Muscle layer of colon (tissue), 2 donors: ENCODE measurements around the gene RASGRP3.

Source experiments
- H3K27ac ChIP-seq: one replicate; pipeline ENCODE4 v1.7.0; 2013; ENCODE audit warnings: low read depth, mild to moderate bottlenecking, low read length, moderate library complexity
- H3K27me3 ChIP-seq, 2 donors: one replicate each; pipeline ENCODE4 v1.7.0; 2013; ENCODE audit warnings: low read length in 2 of 2, mild to moderate bottlenecking in 2 of 2; ENCODE audit not compliant: insufficient read depth in 2 of 2, control insufficient read depth in 1 of 2
- H3K36me3 ChIP-seq: one replicate; pipeline ENCODE4 v1.7.0; 2013; ENCODE audit warnings: mild to moderate bottlenecking, low read length; ENCODE audit not compliant: insufficient read depth
- H3K4me1 ChIP-seq: one replicate; pipeline ENCODE4 v1.7.0; 2013; ENCODE audit warnings: mild to moderate bottlenecking, low read length; ENCODE audit not compliant: insufficient read depth
- H3K4me3 ChIP-seq, 2 donors: one replicate each; pipeline ENCODE4 v1.7.0; 2013; ENCODE audit warnings: low read length in 2 of 2, low read depth in 1 of 2, mild to moderate bottlenecking in 1 of 2, moderate library complexity in 1 of 2
- H3K9ac ChIP-seq: one replicate; pipeline ENCODE4 v1.7.0; 2013; ENCODE audit warnings: low read length
- H3K9me3 ChIP-seq: one replicate; pipeline ENCODE4 v1.7.0; 2013; ENCODE audit warnings: mild to moderate bottlenecking, low read length
- donor health status: abdominal sarcoma.
- donor health status: Adenocarcinoma of cecum.

The RASGRP3 gene

GRCh38 chr2:33530690-33531548, 54.5 kb downstream of the RASGRP3 start:
- Histone ChIP-seq H3K27me3 (no peaks in the 10 kb centered on the region), H3K36me3 (no peaks in the 10 kb centered on the region), H3K9me3 (no peaks in the 10 kb centered on the region), H3K4me1 (no peaks in the 10 kb centered on the region), H3K27ac (no peak overlapping the region), H3K4me3 (no peak overlapping the region), H3K9ac (no peak overlapping the region)

DNA sequence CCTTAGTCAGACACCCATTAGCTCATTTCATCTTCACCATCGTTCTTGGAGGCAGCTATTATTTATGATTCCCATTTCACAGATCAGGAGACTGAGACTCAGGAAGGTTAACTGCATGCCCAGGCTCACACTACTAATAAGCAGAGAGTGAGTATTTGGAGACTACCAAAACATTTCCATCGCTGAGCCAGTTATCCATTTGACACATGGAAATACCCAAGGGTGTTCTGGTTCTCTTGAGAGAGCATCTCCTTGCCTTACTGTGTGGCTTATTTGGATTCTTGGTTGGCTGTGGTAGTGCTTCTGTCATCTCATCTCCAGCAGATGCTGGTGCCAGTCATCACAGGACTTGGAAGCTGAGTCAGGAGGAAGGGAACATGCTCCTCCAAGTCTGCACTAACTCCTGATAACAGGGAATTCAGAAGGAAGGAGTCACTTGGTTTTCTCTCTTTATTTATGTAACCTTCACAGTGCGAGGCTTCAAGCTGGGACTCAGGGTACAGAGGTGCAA, 55.2 kb downstream of the RASGRP3 start:
- Histone ChIP-seq H3K27ac (no peak overlapping the region), H3K4me3 (no peak overlapping the region), H3K27me3 (no peaks in the 10 kb centered on the region), H3K9ac (no peak overlapping the region), H3K36me3 (no peaks in the 10 kb centered on the region), H3K9me3 (no peaks in the 10 kb centered on the region), H3K4me1 (no peaks in the 10 kb centered on the region)

- Histone ChIP-seq H3K9ac (no peak overlapping the region), H3K9me3 (no peaks in the 10 kb centered on the region), H3K27me3 (no peaks in the 10 kb centered on the region), H3K4me1 (no peaks in the 10 kb centered on the region), H3K4me3 (no peak overlapping the region), H3K36me3 (no peaks in the 10 kb centered on the region), H3K27ac (no peak overlapping the region)
These were observed 55.7 kb downstream of the RASGRP3 start for GRCh38 chr2:33532146-33532545.

- Histone ChIP-seq H3K4me3 (no peak overlapping the region), H3K36me3 (no peaks in the 10 kb centered on the region), H3K27ac (no peak overlapping the region), H3K9ac (no peak overlapping the region), H3K9me3 (no peaks in the 10 kb centered on the region), H3K4me1 (no peaks in the 10 kb centered on the region), H3K27me3 (no peaks in the 10 kb centered on the region)
These were observed 56.5 kb downstream of the RASGRP3 start for GRCh38 chr2:33532966-33533365.

- H3K27ac ChIP-seq = no peak overlapping the region
- no peaks in the 10 kb centered on the region for H3K27me3 ChIP-seq
- no peaks in the 10 kb centered on the region for H3K4me1 ChIP-seq
- no peaks in the 10 kb centered on the region for H3K36me3 ChIP-seq
- no peak overlapping the region for H3K4me3 ChIP-seq
- H3K9ac ChIP-seq = no peak overlapping the region
- no peaks in the 10 kb centered on the region for H3K9me3 ChIP-seq
These were observed 59.0 kb downstream of the RASGRP3 start for GRCh38 chr2:33535421-33535820.

DNA sequence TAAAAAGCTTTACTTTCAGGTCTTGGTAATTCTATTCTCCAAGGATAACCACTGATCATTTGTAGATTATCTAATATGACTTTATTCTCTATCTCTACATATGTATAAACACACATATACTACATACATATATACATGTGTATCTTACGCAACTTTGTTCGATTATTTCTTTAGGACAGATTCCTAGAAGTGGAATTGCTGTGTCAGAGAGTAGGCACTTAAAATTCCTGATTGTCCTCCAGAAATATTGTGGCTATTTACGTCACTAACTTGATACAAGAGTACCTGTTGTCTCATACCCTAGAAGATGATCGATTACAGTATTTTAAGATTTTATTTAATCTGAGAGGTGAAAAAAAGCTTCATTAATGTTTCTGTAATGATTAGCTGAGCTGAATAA, 64.8 kb downstream of the RASGRP3 start:
- Histone ChIP-seq H3K27me3 (no peaks in the 10 kb centered on the region), H3K4me3 (no peak overlapping the region), H3K9me3 (no peaks in the 10 kb centered on the region), H3K4me1 (no peaks in the 10 kb centered on the region), H3K36me3 (no peaks in the 10 kb centered on the region), H3K9ac (no peak overlapping the region), H3K27ac (no peak overlapping the region)

- no peak overlapping the region for H3K27ac ChIP-seq
- no peaks in the 10 kb centered on the region for H3K4me1 ChIP-seq
- no peak overlapping the region for H3K4me3 ChIP-seq
- H3K36me3 ChIP-seq = no peaks in the 10 kb centered on the region
- no peak overlapping the region for H3K9ac ChIP-seq
- H3K27me3 ChIP-seq = no peaks in the 10 kb centered on the region
- no peaks in the 10 kb centered on the region for H3K9me3 ChIP-seq
These were observed 73.8 kb downstream of the RASGRP3 start for GRCh38 chr2:33550206-33550605.

DNA sequence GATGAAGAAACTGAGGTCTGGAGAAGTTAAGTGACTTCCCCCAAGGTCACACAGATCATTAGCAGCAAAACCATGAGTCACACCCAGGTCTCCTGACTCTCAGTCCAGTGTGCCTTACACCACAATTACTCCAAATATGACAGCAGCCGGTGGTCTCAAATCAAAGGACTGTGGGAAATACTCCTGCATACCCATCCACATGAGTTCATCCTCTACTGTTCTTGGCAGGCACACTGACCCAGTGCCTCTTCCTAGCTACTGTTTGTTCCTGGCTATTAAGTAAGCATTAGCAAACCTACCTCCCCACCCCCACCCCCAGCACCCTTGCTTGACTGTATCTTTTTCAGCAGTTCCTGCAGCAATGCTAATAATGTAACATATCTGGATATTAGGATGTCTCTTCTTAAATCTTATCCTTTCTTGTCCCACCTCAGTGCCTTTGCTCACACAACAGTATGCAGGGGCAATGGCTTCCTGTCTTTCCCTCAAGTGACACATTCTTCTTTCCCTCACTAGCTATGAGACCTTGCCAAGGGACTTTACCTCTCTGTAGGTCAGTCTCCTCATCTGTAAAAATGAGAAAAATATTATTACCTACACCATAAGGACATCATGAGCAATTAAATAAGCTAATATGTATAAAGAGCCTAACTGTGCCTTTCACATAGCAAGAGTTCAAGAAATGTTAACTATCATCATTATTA, 76.5 kb downstream of the RASGRP3 start:
- H3K36me3 ChIP-seq = no peaks in the 10 kb centered on the region

DNA sequence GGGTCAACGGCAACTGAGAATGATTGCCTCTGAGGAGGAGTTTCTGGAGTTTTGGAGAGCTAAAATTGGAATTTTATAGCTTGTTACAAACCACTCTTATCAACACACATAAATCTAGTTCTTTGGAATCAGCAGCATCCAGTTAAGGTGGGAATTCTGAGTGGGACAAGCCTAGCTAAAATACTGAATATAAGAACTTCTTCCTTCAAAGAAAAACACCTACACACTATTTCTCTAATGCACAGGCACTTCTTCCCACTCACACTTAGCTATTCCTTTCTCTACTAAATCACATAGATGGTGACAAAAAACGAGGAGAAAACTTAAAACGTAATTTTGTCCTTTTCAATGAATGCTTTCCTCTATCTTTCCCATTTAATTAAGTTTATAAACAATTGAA, 79.2 kb downstream of the RASGRP3 start:
- no peak overlapping the region for H3K27ac ChIP-seq
- H3K9ac ChIP-seq = no peak overlapping the region
- no peaks in the 10 kb centered on the region for H3K36me3 ChIP-seq
- H3K27me3 ChIP-seq = no peaks in the 10 kb centered on the region
- no peaks in the 10 kb centered on the region for H3K9me3 ChIP-seq
- H3K4me3 ChIP-seq = no peak overlapping the region
- H3K4me1 ChIP-seq = no peaks in the 10 kb centered on the region

More for the DNA sequence above, 76.5 kb downstream of the RASGRP3 start:
- Histone ChIP-seq H3K9ac (no peak overlapping the region), H3K27ac (no peak overlapping the region), H3K9me3 (no peaks in the 10 kb centered on the region), H3K4me3 (no peak overlapping the region), H3K27me3 (no peaks in the 10 kb centered on the region), H3K4me1 (no peaks in the 10 kb centered on the region)

DNA sequence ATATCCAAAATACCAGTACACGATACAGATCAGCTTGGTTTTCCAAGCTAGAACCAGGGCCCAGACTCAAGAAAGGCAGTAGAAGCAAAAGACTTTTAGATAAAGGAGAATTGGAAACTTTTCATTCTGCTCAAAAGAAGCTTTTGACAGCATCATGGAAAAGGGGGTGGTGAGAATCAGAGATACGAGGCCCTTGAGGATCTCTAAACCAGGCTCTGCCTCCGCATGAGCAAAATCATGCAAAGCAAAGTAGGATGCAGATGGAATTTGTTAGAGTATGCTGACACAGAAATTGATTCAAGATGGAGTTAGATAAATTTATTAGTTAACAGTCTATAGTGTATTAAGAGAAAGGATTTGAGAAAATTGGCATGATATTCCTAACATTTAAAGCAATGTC, 82.9 kb downstream of the RASGRP3 start:
- H3K36me3 ChIP-seq = no peaks in the 10 kb centered on the region

DNA sequence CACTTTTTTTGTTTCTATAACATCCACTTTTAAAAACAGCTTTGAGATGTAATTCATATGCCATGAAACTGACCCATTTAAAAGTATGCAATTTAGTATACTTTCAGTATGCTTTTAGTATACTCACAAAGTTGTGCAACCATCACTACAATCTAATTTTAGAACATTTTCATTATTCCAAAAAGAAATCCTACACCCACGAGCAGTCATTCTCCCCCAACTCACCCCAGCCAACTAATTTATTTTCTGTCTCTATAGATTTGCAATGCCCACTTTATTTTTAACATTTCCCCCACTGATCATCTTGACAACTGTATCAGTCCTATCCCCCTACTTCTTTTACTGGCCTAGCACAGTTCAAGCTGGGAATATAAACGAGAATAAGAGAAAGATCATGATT, 83.6 kb downstream of the RASGRP3 start:
- Histone ChIP-seq H3K27ac (no peak overlapping the region), H3K9ac (no peak overlapping the region), H3K27me3 (no peaks in the 10 kb centered on the region), H3K4me3 (no peak overlapping the region), H3K4me1 (no peaks in the 10 kb centered on the region), H3K9me3 (no peaks in the 10 kb centered on the region), H3K36me3 (no peaks in the 10 kb centered on the region)

More for the DNA sequence above, 82.9 kb downstream of the RASGRP3 start:
- Histone ChIP-seq H3K4me3 (no peak overlapping the region), H3K4me1 (no peaks in the 10 kb centered on the region), H3K9ac (no peak overlapping the region), H3K27me3 (no peaks in the 10 kb centered on the region), H3K9me3 (no peaks in the 10 kb centered on the region), H3K27ac (no peak overlapping the region)
